ENCODE data around the gene UBE2J2. TPM values are rescaled to one million over a fixed set of nuclear protein-coding genes. Genes with fewer than 3 reads are reported as not detected.

The UBE2J2 gene
- total and polyA plus RNA-seq, 2 of the 13 experiments (the other 11 are each of a cell fraction or from before 2014, with no cell fraction given), result 25.4 to 29.4 TPM

DNA sequence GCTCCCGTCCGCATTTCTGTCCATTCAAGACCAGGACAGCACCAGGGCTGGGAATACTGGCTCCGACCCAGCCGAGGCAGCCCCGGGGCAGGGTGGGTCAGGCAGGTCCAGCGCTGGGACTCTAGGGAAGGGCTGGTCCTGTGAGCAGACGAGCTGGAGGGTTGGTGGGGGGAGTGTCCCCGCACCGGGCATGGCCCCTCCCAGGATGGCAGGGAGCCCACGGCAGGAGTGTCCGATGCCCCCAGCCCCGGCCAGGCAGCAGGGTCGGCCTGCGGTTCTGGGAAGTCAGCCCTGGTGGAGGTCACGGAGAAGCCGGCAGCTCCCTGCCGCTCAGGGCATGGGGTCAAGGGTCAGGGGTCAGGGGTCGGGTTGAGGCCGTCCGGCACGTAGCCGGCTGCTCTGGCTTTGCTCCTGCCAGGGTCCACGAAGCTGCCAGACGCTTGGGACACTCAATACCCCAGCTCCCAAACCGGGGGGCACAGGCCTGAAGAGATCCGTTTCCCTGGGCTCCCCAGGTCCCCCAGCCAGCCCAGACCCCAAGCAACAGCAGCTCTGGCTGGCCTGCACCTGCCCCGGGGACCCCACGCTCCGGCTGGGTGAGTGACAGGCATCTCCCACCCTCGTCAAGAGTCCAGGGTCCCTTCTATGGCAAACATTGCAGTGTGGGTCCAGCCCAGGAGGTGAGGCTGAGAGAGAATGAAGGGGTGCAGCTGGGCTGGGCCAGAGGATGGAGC is 33.9 kb downstream of the UBE2J2 start (continued):
- TF ChIP-seq ZNF704 (CRISPR knock-in tag; IDR thresholded peaks at IDR 0.05; ENCODE audit: borderline replicate concordance), result no peak
- peak; percentile 63 for TF ChIP-seq PHF21A (CRISPR knock-in tag; IDR thresholded peaks at IDR 0.05)
- no peak for TF ChIP-seq SRSF9 (IDR thresholded peaks at IDR 0.05; ENCODE audit: borderline replicate concordance, insufficient read depth, low read depth, low read length, poor library complexity, severe bottlenecking)
- peak; percentile 94 for TF ChIP-seq AKAP8 (CRISPR knock-in tag; IDR thresholded peaks at IDR 0.05)
- TF ChIP-seq NCOA5 (CRISPR knock-in tag; IDR thresholded peaks at IDR 0.05), result no peak
- no peak for TF ChIP-seq ZUFSP (CRISPR knock-in tag; IDR thresholded peaks at IDR 0.05; ENCODE audit: borderline replicate concordance)
- TF ChIP-seq E2F2 (CRISPR knock-in tag; IDR thresholded peaks at IDR 0.05; ENCODE audit: borderline replicate concordance), result 0 out of 2 replicates have a peak, but pooled peaks have one; percentile 43
- TF ChIP-seq ZFYVE20 (CRISPR knock-in tag; IDR thresholded peaks at IDR 0.05; ENCODE audit: borderline replicate concordance, low read depth), result no peak
- TF ChIP-seq AHR (CRISPR knock-in tag; IDR thresholded peaks at IDR 0.05), result no peak
- TF ChIP-seq, protein P1, sequence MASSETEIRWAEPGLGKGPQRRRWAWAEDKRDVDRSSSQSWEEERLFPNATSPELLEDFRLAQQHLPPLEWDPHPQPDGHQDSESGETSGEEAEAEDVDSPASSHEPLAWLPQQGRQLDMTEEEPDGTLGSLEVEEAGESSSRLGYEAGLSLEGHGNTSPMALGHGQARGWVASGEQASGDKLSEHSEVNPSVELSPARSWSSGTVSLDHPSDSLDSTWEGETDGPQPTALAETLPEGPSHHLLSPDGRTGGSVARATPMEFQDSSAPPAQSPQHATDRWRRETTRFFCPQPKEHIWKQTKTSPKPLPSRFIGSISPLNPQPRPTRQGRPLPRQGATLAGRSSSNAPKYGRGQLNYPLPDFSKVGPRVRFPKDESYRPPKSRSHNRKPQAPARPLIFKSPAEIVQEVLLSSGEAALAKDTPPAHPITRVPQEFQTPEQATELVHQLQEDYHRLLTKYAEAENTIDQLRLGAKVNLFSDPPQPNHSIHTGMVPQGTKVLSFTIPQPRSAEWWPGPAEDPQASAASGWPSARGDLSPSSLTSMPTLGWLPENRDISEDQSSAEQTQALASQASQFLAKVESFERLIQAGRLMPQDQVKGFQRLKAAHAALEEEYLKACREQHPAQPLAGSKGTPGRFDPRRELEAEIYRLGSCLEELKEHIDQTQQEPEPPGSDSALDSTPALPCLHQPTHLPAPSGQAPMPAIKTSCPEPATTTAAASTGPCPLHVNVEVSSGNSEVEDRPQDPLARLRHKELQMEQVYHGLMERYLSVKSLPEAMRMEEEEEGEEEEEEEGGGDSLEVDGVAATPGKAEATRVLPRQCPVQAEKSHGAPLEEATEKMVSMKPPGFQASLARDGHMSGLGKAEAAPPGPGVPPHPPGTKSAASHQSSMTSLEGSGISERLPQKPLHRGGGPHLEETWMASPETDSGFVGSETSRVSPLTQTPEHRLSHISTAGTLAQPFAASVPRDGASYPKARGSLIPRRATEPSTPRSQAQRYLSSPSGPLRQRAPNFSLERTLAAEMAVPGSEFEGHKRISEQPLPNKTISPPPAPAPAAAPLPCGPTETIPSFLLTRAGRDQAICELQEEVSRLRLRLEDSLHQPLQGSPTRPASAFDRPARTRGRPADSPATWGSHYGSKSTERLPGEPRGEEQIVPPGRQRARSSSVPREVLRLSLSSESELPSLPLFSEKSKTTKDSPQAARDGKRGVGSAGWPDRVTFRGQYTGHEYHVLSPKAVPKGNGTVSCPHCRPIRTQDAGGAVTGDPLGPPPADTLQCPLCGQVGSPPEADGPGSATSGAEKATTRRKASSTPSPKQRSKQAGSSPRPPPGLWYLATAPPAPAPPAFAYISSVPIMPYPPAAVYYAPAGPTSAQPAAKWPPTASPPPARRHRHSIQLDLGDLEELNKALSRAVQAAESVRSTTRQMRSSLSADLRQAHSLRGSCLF (CRISPR knock-in tag; IDR thresholded peaks at IDR 0.05; ENCODE audit: borderline replicate concordance), result no peak
- TF ChIP-seq ETS1 (CRISPR knock-in tag; IDR thresholded peaks at IDR 0.05), result no peak
- no peak for TF ChIP-seq NR1H2 (CRISPR knock-in tag; IDR thresholded peaks at IDR 0.05; ENCODE audit: borderline replicate concordance, low read depth)
- TF ChIP-seq YY1 (IDR thresholded peaks at IDR 0.05; ENCODE audit: insufficient read depth, insufficient replicate concordance, low read depth, low read length), result no peak
- TF ChIP-seq ZNF367 (CRISPR knock-in tag; IDR thresholded peaks at IDR 0.05; ENCODE audit: borderline replicate concordance), result no peak
- TF ChIP-seq GABPA (IDR thresholded peaks at IDR 0.05; ENCODE audit: low read depth, low read length), result no peak
- peak; percentile 32; the same call in 1 of the 2 replicates for TF ChIP-seq GABPA (CRISPR knock-in tag; IDR thresholded peaks at IDR 0.05; ENCODE audit: low read depth)

Data from HepG2 (cell line).